ENCODE measurements around the gene MTA1.

Gene MTA1

GRCh38 chr14:105384041-105384557 lies 35.5 kb upstream of the MTA1 start:
- H3K4me3 ChIP-seq (ENCODE audit: low read depth, low read length): no peak overlapping the region
- DNase-seq (ENCODE audit: low read depth): no peak
- TF ChIP-seq CTCF (IDR thresholded peaks at IDR 0.05; ENCODE audit: low read depth, low read length, missing control alignments): no peak

GRCh38 chr14:105384605-105385321 lies 34.9 kb upstream of the MTA1 start:
- no peak for TF ChIP-seq CTCF (IDR thresholded peaks at IDR 0.05; ENCODE audit: low read depth, low read length, missing control alignments)
- DNase-seq (ENCODE audit: low read depth): no peak

GRCh38 chr14:105385322-105385637 lies 34.3 kb upstream of the MTA1 start:
- no peak for TF ChIP-seq CTCF (IDR thresholded peaks at IDR 0.05; ENCODE audit: low read depth, low read length, missing control alignments)

More at GRCh38 chr14:105384605-105385321, 34.9 kb upstream of the MTA1 start:
- no peak overlapping the region for H3K4me3 ChIP-seq (ENCODE audit: low read depth, low read length)

GRCh38 chr14:105385698-105386365 lies 33.8 kb upstream of the MTA1 start:
- no peak for DNase-seq (ENCODE audit: low read depth)
- no peak for TF ChIP-seq CTCF (IDR thresholded peaks at IDR 0.05; ENCODE audit: low read depth, low read length, missing control alignments)
- no peak overlapping the region for H3K4me3 ChIP-seq (ENCODE audit: low read depth, low read length)

More at GRCh38 chr14:105385322-105385637, 34.3 kb upstream of the MTA1 start:
- DNase-seq (ENCODE audit: low read depth): no peak
- no peak overlapping the region for H3K4me3 ChIP-seq (ENCODE audit: low read depth, low read length)

GRCh38 chr14:105386581-105387529 lies 32.8 kb upstream of the MTA1 start:
- H3K4me3 ChIP-seq (ENCODE audit: low read depth, low read length): no peak overlapping the region
- no peak for DNase-seq (ENCODE audit: low read depth)
- no peak for TF ChIP-seq CTCF (IDR thresholded peaks at IDR 0.05; ENCODE audit: low read depth, low read length, missing control alignments)

GRCh38 chr14:105387530-105387922 lies 32.1 kb upstream of the MTA1 start:
- TF ChIP-seq CTCF (IDR thresholded peaks at IDR 0.05; ENCODE audit: low read depth, low read length, missing control alignments): no peak
- no peak for DNase-seq (ENCODE audit: low read depth)
- no peak overlapping the region for H3K4me3 ChIP-seq (ENCODE audit: low read depth, low read length)
